Activated CD8-positive, alpha-beta memory T cell treated with anti-CD3 and anti-CD28 coated beads, Interleukin-2, amount 50 U/mL, for 4 hours (primary cell): ENCODE results near the gene PCDHA1.
"Not testable (repeated sequence)": the region's sequence is repeated elsewhere in the genome, so short reads cannot be mapped to it uniquely, and the experiment has no call there.

Experiments
- DNase-seq: peaks from one replicate; pipeline ENCODE4 v3.0.0-alpha.2; 2020

Gene PCDHA1

GRCh38 chr5:140855772-140856674, 70.1 kb downstream of the PCDHA1 start, which contains the start of gene PCDHA10:
Gene PCDHA10 (plus strand): TSS chr5:140855897. CDS start chr5:140856049, 152 bp downstream.
- no peak for DNase-seq

- DNase-seq, result no peak
Measured at GRCh38 chr5:140857177-140857986, 71.4 kb downstream of the PCDHA1 start.

GRCh38 chr5:140857987-140858240, 72.0 kb downstream of the PCDHA1 start:
- no peak for DNase-seq

GRCh38 chr5:140862441-140863295, 76.7 kb downstream of the PCDHA1 start:
- DNase-seq, result no peak

GRCh38 chr5:140868721-140869554, 83.0 kb downstream of the PCDHA1 start, which contains the start of gene PCDHA11:
Gene PCDHA11 (plus strand): TSS chr5:140868957. CDS start chr5:140869104, 147 bp downstream.
- no peak for DNase-seq

GRCh38 chr5:140869555-140869886, 83.6 kb downstream of the PCDHA1 start:
- DNase-seq, result no peak

GRCh38 chr5:140870221-140871201, 84.6 kb downstream of the PCDHA1 start:
- no peak for DNase-seq

- no peak for DNase-seq
Measured at GRCh38 chr5:140875085-140876065, 89.4 kb downstream of the PCDHA1 start, which contains the start of gene PCDHA12. Gene PCDHA12 (plus strand): TSS chr5:140875308. CDS start chr5:140875473, 165 bp downstream.

GRCh38 chr5:140876541-140877261, 90.8 kb downstream of the PCDHA1 start:
- not testable (repeated sequence) for DNase-seq

- DNase-seq, result no peak
Measured at GRCh38 chr5:140877262-140877581, 91.3 kb downstream of the PCDHA1 start.

GRCh38 chr5:140881889-140882590, 96.1 kb downstream of the PCDHA1 start, which contains the start of gene PCDHA13:
Gene PCDHA13 (plus strand): TSS chr5:140882124. CDS start chr5:140882269, 145 bp downstream.
- DNase-seq, result no peak

- DNase-seq, result no peak
Measured at GRCh38 chr5:140882591-140882899, 96.6 kb downstream of the PCDHA1 start.

- DNase-seq, result no peak
Measured at GRCh38 chr5:140883373-140883772, 97.4 kb downstream of the PCDHA1 start.

- no peak for DNase-seq
Measured at GRCh38 chr5:140883927-140884697, 98.2 kb downstream of the PCDHA1 start.

- DNase-seq, result no peak
Measured at GRCh38 chr5:140916325-140916724, 130.4 kb downstream of the PCDHA1 start.

- DNase-seq, result no peak
Measured at GRCh38 chr5:140923601-140924000, 137.7 kb downstream of the PCDHA1 start.

GRCh38 chr5:140925806-140926442, 140.0 kb downstream of the PCDHA1 start, which contains the start of gene PCDHAC1:
Gene PCDHAC1 (plus strand): TSS chr5:140926299. CDS start chr5:140926893, 594 bp downstream.
- no peak for DNase-seq
